GM06990 (cell line): ENCODE results near the gene PCDHGA4.
"Not testable (repeated sequence)": the region's sequence is repeated elsewhere in the genome, so short reads cannot be mapped to it uniquely, and the experiment has no call there.

Experiments
- DNase-seq: peaks from one replicate; pipeline ENCODE4 v3.0.0-alpha.2; 2011; ENCODE audit not compliant: insufficient read length; ENCODE audit errors: extremely low read depth
- H3K27me3 ChIP-seq: replicated peaks from 2 replicates; pipeline ENCODE4 v1.6.0; 2011; ENCODE audit warnings: low read length; ENCODE audit not compliant: control insufficient read depth, insufficient read depth
- H3K36me3 ChIP-seq: 2 replicates; pipeline ENCODE4 v1.5.1; 2011; ENCODE audit warnings: low read length; ENCODE audit not compliant: control insufficient read depth, insufficient read depth
- H3K4me3 ChIP-seq: replicated peaks from 2 replicates; pipeline ENCODE4 v1.5.1; 2011; ENCODE audit warnings: low read depth, mild to moderate bottlenecking, control low read depth, low read length
- CTCF ChIP-seq: IDR thresholded peaks from 2 replicates; pipeline ENCODE4 v1.5.1; 2011; ENCODE audit warnings: low read length, control low read depth, mild to moderate bottlenecking, inconsistent platforms; ENCODE audit not compliant: insufficient read depth, poor library complexity, severe bottlenecking

The PCDHGA4 gene

DNA sequence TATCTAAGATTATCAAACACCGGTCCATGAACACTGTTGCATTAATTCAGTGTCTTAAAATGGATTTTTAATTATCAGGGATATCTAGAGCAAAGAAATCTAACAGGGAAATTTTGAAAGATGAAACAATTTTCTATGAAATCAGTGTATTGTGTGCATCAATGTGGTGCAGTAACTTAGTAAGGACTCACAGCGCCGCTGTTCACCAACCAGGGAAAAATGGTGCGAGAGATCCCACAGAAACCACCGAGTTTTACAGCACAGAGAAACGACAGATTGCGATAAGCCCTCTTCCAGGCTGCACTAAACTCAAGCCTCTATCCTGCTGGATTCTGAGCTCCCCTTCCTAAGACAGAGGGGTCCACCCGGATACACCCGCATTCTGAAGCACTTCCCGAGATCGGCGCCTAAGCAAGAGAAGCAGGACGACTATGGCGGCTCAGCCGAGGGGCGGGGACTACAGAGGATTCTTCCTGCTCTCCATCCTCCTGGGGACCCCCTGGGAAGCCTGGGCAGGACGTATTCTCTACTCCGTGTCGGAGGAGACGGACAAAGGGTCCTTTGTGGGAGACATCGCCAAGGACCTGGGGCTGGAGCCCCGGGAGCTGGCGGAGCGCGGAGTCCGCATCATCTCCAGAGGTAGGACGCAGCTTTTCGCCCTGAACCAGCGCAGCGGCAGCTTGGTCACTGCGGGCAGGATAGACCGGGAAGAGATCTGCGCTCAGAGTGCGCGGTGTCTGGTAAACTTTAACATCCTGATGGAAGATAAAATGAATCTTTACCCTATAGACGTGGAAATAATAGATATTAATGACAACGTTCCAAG, 27.9 kb downstream of the PCDHGA4 start, which contains the start of gene PCDHGA7:
Gene PCDHGA7 (plus strand): TSS at position 274 of the 826 bp plus-strand sequence. CDS start 158 bp downstream, at position 432.
- DNase-seq: no peak
- H3K4me3 ChIP-seq: no peak within 1 kb of the TSS
- H3K27me3 ChIP-seq: no peaks in the 10 kb centered on the region
- no peaks in the 10 kb centered on the region for H3K36me3 ChIP-seq
- no peak for TF ChIP-seq CTCF

GRCh38 chr5:141383345-141383744, 28.5 kb downstream of the PCDHGA4 start:
- H3K4me3 ChIP-seq: no peak overlapping the region
- no peak for DNase-seq
- H3K27me3 ChIP-seq: no peaks in the 10 kb centered on the region
- no peaks in the 10 kb centered on the region for H3K36me3 ChIP-seq
- no peak for TF ChIP-seq CTCF

- no peaks in the 10 kb centered on the region for H3K36me3 ChIP-seq
- no peak overlapping the region for H3K4me3 ChIP-seq
- H3K27me3 ChIP-seq: no peaks in the 10 kb centered on the region
- DNase-seq: no peak
- TF ChIP-seq CTCF: no peak
Observed at GRCh38 chr5:141384471-141385267, 29.8 kb downstream of the PCDHGA4 start.

DNA sequence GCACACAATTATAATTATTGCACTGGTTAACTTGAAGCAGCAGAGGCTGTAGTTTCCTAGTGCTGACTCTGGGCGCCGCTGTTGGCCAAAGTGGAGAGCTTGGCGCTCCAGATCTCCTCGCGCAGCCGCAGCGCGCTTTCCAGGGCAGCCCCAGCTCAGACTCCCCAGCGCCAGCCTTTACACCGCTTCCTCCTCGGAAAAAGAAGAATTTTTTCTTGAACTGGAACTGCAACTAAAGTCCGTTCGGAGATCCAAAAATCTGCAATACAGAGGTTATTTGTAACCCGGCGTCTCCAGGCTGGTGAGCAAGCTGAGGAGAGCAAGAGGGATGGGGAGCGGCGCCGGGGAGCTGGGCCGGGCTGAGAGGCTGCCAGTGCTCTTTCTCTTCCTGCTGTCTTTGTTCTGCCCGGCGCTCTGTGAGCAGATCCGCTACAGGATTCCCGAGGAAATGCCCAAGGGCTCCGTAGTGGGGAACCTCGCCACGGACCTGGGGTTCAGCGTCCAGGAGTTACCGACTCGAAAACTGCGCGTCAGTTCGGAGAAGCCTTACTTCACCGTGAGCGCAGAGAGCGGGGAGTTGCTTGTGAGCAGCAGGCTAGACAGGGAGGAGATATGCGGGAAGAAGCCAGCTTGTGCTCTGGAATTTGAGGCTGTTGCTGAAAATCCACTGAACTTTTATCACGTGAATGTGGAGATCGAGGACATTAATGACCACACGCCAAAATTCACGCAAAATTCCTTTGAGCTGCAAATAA, 32.9 kb downstream of the PCDHGA4 start, which contains the start of gene PCDHGB4:
Gene PCDHGB4 (plus strand): TSS at position 142 of the 755 bp plus-strand sequence. CDS start 187 bp downstream, at position 329.
- not testable (repeated sequence) for H3K4me3 ChIP-seq, H3K27me3 ChIP-seq, DNase-seq, H3K36me3 ChIP-seq

DNA sequence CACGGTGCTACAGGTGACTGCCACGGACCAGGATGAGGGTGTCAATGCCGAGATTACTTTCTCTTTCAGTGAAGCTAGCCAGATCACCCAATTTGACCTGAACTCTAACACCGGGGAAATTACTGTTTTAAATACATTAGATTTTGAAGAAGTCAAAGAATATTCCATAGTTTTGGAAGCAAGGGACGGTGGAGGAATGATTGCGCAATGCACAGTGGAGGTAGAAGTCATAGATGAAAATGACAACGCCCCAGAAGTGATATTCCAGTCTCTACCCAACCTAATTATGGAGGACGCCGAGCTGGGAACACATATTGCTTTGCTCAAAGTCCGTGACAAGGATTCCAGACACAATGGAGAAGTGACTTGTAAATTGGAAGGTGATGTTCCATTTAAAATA, 33.8 kb downstream of the PCDHGA4 start:
- Histone ChIP-seq H3K4me3 (no peak overlapping the region), H3K36me3 (no peaks in the 10 kb centered on the region), H3K27me3 (no peaks in the 10 kb centered on the region)
- no peak for DNase-seq
- TF ChIP-seq CTCF: no peak
